Activated naive CD4-positive, alpha-beta T cell treated with anti-CD3 and anti-CD28 coated beads, Interleukin-2, amount 10 ng/mL, durations not matched to agents 7 days and 5 days (primary cell): ENCODE measurements around the gene GPR183.
"Not testable (repeated sequence)": the region's sequence is repeated elsewhere in the genome, so short reads cannot be mapped to it uniquely, and the experiment has no call there.

Experiments
- CTCF ChIA-PET: fragments of 350-600 bp; sonication (Branson Sonifier 250); formaldehyde crosslinking; loops from one replicate; lab custom pipeline; 2021; ENCODE audit warnings: antibody characterized with exemption; lab: Charles Lee
- DNase-seq: peaks from one replicate; pipeline ENCODE4 v3.0.0-alpha.2; 2020
- H3K27ac Mint-ChIP-seq: one replicate; pipeline ENCODE4 v1.8.0; 2021; ENCODE audit warnings: mild to moderate bottlenecking, moderate library complexity, mixed read lengths
- H3K27me3 Mint-ChIP-seq: one replicate; pipeline ENCODE4 v1.8.0; 2021; ENCODE audit warnings: mild to moderate bottlenecking, mixed read lengths
- H3K36me3 Mint-ChIP-seq: one replicate; pipeline ENCODE4 v1.8.0; 2021; ENCODE audit warnings: mixed read lengths
- H3K4me1 Mint-ChIP-seq: one replicate; pipeline ENCODE4 v1.8.0; 2021; ENCODE audit warnings: mixed read lengths
- H3K4me3 Mint-ChIP-seq: one replicate; pipeline ENCODE4 v1.8.0; 2021; ENCODE audit warnings: mild to moderate bottlenecking, moderate library complexity, mixed read lengths
- H3K9me3 Mint-ChIP-seq: one replicate; pipeline ENCODE4 v1.8.0; 2021; ENCODE audit warnings: mixed read lengths

Gene GPR183

GRCh38 chr13:99263126-99263785 is 43.9 kb downstream of the GPR183 start:
- CTCF ChIA-PET, result interaction anchor here (1.0 to 10.4 kb wide), 7 partner anchors 59 to 173 kb away, joined by 3 to 282 read pairs (median 6); partner anchors contain the start of gene UBAC2
- Mint-ChIP-seq H3K4me3 (no peak overlapping the region), H3K4me1 (peaks cover 66% of the 10 kb centered on the region), H3K9me3 (no peaks in the 10 kb centered on the region), H3K36me3 (peaks cover 28% of the 10 kb centered on the region), H3K27ac (no peak overlapping the region), H3K27me3 (no peaks in the 10 kb centered on the region)
- DNase-seq, result no peak

DNA sequence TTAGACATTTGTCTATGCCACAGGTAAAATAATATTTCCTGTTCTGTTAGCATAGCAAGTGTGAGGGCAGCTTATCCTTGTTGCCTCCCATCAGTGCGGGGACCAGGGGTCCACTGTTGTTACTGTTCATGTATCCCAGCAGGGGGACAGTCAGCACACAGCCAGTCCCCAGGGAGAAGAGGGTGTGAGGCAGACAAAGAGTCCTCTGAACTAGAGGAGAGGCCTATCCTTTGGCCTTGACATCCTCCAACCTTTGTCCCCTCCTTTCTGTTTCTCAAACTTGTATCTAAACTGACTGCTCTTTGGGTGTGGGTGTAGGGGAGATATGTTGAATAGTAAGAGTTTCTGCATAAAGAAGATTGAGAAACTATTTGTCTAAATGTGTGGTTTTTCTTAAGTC is 46.1 kb downstream of the GPR183 start:
- DNase-seq, result no peak
- Mint-ChIP-seq H3K4me3 (no peak overlapping the region), H3K27ac (peak overlapping the region; percentile 35), H3K36me3 (peaks cover 33% of the 10 kb centered on the region), H3K27me3 (no peaks in the 10 kb centered on the region), H3K9me3 (no peaks in the 10 kb centered on the region), H3K4me1 (peaks cover 74% of the 10 kb centered on the region)
- CTCF ChIA-PET, result interaction anchor here (0.7 to 2.6 kb wide), 3 partner anchors 8 to 146 kb away, joined by 3 to 11 read pairs (median 9); no protein-coding TSS in a partner anchor

DNA sequence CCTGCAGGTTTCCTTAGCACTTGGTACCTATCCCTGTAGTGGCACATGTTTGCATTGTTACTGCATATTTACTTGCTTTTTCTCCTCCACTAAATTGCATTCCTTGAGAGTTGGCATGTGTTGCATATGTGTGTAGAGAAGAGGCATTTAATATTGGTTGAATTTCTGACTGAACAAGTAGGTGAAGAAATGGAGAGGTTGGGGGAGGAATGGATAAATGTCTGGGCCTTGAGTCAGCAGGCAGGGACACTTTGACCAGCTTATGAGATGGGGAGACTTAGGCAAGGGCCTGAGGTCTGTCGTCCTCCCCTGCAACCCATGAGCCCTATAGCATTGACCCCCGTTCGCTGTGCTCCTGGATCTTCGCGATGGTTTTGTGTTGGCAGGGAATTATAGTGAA is 47.0 kb downstream of the GPR183 start:
- Mint-ChIP-seq H3K4me1 (peaks cover 75% of the 10 kb centered on the region), H3K9me3 (no peaks in the 10 kb centered on the region), H3K27ac (peak overlapping the region; percentile 94), H3K27me3 (no peaks in the 10 kb centered on the region), H3K4me3 (no peak overlapping the region), H3K36me3 (peaks cover 32% of the 10 kb centered on the region)
- DNase-seq, result no peak
- CTCF ChIA-PET, result interaction anchor here (1.1 to 2.6 kb wide), 7 partner anchors 9 to 177 kb away, joined by 3 to 11 read pairs (median 4); partner anchors contain the start of gene UBAC2

GRCh38 chr13:99258946-99259345 is 48.3 kb downstream of the GPR183 start:
- Mint-ChIP-seq H3K27me3 (no peaks in the 10 kb centered on the region), H3K27ac (peak overlapping the region; percentile 94), H3K36me3 (peaks cover 42% of the 10 kb centered on the region), H3K4me1 (peaks cover 74% of the 10 kb centered on the region), H3K4me3 (peak overlapping the region; percentile 83), H3K9me3 (no peaks in the 10 kb centered on the region)
- CTCF ChIA-PET, result interaction anchor here (1.2 to 2.6 kb wide), 6 partner anchors 10 to 82 kb away, joined by 4 to 11 read pairs (median 7); partner anchors contain the start of gene UBAC2
- DNase-seq, result peak; percentile 55

DNA sequence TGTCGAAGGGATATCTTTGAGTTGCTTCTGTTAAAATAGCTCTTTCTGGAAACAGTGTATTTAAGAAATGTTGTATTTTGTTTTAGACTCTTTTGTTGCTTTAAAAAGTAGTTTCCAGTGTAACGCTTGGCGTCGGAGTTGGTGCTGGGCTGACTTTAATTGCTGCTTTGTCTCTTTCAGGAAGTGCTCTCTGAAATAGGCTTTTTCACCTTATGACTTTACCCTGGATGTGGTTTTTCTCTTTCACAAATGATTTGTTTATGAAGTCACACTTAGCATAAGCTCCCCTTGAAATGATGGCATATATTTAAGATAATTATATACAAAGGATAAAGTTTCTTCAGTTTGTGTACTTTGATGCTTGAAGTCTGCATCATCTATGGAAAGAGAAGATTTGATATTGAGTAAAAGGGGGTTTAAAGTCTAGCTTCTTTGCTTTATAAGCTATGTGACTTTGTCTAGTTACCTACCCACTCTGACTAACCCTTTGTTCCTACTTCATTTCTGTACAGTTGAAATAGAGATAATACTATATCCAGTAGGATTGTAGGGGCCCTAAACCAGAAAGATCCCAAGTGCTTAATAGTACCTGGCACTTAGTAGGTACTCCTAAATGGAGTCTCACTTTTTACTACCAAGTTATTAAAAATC is 48.9 kb downstream of the GPR183 start, which contains the start of gene GPR18:
TSS of gene GPR18 (minus strand) at position 170 of the 651 bp plus-strand sequence. CDS start 2,507 bp downstream, outside the sequence.
- CTCF ChIA-PET, result interaction anchor here (0.6 to 1.8 kb wide), 7 partner anchors 10 to 82 kb away, joined by 3 to 10 read pairs (median 3); no protein-coding TSS in a partner anchor
- Mint-ChIP-seq H3K4me1 (peaks cover 72% of the 10 kb centered on the region), H3K4me3 (peak within 1 kb of the TSS; percentile 83), H3K36me3 (peaks cover 47% of the 10 kb centered on the region), H3K27me3 (no peaks in the 10 kb centered on the region), H3K27ac (peak within 1 kb of the TSS; percentile 94), H3K9me3 (no peaks in the 10 kb centered on the region)
- DNase-seq, result peak; percentile 56

DNA sequence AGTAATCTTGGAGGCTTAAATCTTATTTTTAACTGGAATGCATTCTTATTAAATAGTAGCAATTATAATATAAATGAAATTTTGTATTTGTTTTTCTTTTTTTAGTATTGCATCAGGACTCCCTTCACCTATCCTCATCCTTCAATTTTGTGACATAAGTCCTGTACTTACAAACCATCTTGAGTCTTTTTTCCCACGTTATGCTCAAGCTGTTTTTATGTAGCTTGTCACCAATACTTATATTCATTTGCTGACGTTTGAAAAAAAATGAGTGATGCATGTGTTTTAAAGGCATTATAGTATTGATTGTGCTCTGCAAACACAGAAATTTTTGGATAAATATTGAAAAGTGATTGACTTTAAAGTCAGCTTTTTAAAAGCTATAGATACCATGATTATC is 49.9 kb downstream of the GPR183 start:
- Mint-ChIP-seq H3K36me3 (peaks cover 48% of the 10 kb centered on the region), H3K4me3 (peak overlapping the region; percentile 75), H3K27me3 (no peaks in the 10 kb centered on the region), H3K4me1 (peaks cover 71% of the 10 kb centered on the region), H3K9me3 (no peaks in the 10 kb centered on the region), H3K27ac (peak overlapping the region; percentile 79)
- CTCF ChIA-PET, result interaction anchor here (0.7 to 1.8 kb wide), 6 partner anchors 9 to 81 kb away, joined by 3 to 10 read pairs (median 4); partner anchors contain the start of gene UBAC2
- no peak for DNase-seq

DNA sequence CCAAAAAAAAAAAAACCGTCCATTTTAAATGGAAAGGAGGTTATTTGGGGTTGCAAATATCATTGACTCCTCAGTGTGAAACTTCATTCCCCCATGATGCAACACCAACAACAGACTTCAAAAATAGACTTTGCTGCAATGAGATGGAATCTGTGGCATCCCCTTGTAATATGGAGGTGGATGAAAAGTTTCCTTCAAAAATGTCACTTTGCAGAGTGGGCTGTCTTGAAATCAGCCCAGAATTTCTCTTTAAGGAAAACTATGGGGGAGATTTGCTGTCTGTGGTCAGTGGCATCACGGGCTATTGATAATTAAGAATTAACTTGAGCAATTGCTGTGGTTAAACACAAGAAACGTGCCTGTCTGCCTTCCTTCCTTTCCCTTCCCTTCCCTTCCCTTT is 50.5 kb downstream of the GPR183 start:
- H3K36me3 Mint-ChIP-seq, result peaks cover 50% of the 10 kb centered on the region
- no peak for DNase-seq

DNA sequence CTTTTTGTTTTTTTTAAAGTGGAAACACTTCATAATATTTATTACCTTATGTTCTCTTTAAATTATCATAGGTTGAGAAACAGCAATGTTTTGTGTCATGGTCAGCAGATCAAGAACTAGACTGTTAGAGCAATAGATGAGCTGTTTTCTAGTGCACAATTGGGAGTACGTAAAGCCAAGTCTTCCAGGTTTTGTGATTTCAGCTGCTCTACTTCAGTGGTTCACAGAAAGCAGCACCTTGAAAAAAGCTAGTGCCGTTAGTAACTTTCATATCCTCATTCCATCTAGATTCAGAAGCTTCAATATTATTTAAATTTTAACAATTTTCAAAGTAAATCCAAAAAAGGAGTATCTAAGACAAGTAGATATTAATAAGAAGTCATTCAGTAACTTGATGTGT is 50.9 kb downstream of the GPR183 start:
- CTCF ChIA-PET, result interaction anchor here (0.7 to 1.7 kb wide), 9 partner anchors 10 to 451 kb away, joined by 3 to 8 read pairs (median 4); no protein-coding TSS in a partner anchor
- H3K36me3 Mint-ChIP-seq, result peaks cover 52% of the 10 kb centered on the region
- no peaks in the 10 kb centered on the region for H3K9me3 Mint-ChIP-seq
- H3K27ac Mint-ChIP-seq, result peak overlapping the region; percentile 77
- DNase-seq, result no peak
- H3K27me3 Mint-ChIP-seq, result no peaks in the 10 kb centered on the region
- peak overlapping the region; percentile 75 for H3K4me3 Mint-ChIP-seq
- peaks cover 75% of the 10 kb centered on the region for H3K4me1 Mint-ChIP-seq

More for the DNA sequence above, 50.5 kb downstream of the GPR183 start:
- H3K4me3 Mint-ChIP-seq, result peak overlapping the region; percentile 75
- H3K27me3 Mint-ChIP-seq, result no peaks in the 10 kb centered on the region
- H3K9me3 Mint-ChIP-seq, result no peaks in the 10 kb centered on the region
- H3K4me1 Mint-ChIP-seq, result peaks cover 73% of the 10 kb centered on the region
- CTCF ChIA-PET, result interaction anchor here (0.7 to 1.7 kb wide), 5 partner anchors 12 to 452 kb away, joined by 3 to 8 read pairs (median 4); no protein-coding TSS in a partner anchor
- peak overlapping the region; percentile 77 for H3K27ac Mint-ChIP-seq

- H3K9me3 Mint-ChIP-seq, result no peaks in the 10 kb centered on the region
- H3K36me3 Mint-ChIP-seq, result peaks cover 54% of the 10 kb centered on the region
- H3K4me1 Mint-ChIP-seq, result peaks cover 71% of the 10 kb centered on the region
- CTCF ChIA-PET, result interaction anchor here (0.7 to 1.7 kb wide), 9 partner anchors 10 to 182 kb away, joined by 3 to 8 read pairs (median 4); no protein-coding TSS in a partner anchor
- no peak for DNase-seq
- no peak overlapping the region for H3K27ac Mint-ChIP-seq
- no peaks in the 10 kb centered on the region for H3K27me3 Mint-ChIP-seq
- H3K4me3 Mint-ChIP-seq, result peak overlapping the region; percentile 31
Measured at GRCh38 chr13:99255271-99255670, 51.9 kb downstream of the GPR183 start.

DNA sequence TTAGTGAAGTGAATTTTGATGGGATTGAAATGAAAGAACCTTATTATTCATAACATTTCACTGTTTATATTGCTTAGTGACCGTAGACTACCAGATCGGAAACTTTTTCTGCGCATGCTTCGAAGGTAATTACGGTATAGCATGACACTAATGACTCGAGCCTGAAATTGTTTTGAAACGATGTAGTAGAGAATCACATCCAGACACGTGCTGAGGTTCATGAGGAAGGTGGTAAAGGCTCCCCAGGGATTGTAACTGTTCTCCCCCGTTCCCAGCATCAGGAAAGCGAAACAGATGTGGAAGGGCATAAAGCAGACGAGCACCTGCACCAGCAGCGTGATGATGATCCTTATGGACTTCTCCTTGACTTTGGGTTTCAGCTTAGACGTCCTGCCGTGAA is 52.4 kb downstream of the GPR183 start:
- H3K9me3 Mint-ChIP-seq, result no peaks in the 10 kb centered on the region
- H3K27me3 Mint-ChIP-seq, result no peaks in the 10 kb centered on the region
- H3K27ac Mint-ChIP-seq, result no peak overlapping the region
- H3K36me3 Mint-ChIP-seq, result peaks cover 53% of the 10 kb centered on the region
- peaks cover 70% of the 10 kb centered on the region for H3K4me1 Mint-ChIP-seq
- DNase-seq, result no peak
- H3K4me3 Mint-ChIP-seq, result peak overlapping the region; percentile 31
- CTCF ChIA-PET, result interaction anchor here (0.7 to 1.7 kb wide), 5 partner anchors 10 to 182 kb away, joined by 3 to 8 read pairs (median 5); no protein-coding TSS in a partner anchor

DNA sequence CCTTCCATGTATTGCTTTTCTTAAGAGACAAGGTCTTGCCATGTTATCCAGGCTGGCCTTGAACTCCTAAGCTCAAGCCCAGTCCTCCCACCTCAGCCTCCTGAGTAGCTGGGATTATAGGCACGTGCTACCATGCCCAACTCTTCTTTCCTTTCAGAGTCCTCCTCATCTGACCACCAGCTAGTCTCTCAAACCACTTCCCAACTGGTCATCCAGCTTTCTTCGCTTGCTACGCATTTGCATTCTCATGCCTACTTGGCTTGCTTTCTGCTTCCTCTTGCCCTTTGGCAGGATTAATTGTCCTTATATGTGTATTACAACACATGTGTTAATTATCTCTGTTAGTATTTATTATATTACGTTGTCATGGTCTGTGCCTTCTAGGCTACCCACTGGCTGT is 55.3 kb downstream of the GPR183 start:
- Mint-ChIP-seq H3K27ac (no peak overlapping the region), H3K36me3 (peaks cover 67% of the 10 kb centered on the region), H3K4me1 (peaks cover 53% of the 10 kb centered on the region), H3K4me3 (no peak overlapping the region), H3K9me3 (no peaks in the 10 kb centered on the region), H3K27me3 (no peaks in the 10 kb centered on the region)
- DNase-seq, result no peak
- CTCF ChIA-PET, result interaction anchor here (1.5 to 1.6 kb wide), 2 partner anchors 13 to 50 kb away, joined by 3 to 4 read pairs; no protein-coding TSS in a partner anchor

DNA sequence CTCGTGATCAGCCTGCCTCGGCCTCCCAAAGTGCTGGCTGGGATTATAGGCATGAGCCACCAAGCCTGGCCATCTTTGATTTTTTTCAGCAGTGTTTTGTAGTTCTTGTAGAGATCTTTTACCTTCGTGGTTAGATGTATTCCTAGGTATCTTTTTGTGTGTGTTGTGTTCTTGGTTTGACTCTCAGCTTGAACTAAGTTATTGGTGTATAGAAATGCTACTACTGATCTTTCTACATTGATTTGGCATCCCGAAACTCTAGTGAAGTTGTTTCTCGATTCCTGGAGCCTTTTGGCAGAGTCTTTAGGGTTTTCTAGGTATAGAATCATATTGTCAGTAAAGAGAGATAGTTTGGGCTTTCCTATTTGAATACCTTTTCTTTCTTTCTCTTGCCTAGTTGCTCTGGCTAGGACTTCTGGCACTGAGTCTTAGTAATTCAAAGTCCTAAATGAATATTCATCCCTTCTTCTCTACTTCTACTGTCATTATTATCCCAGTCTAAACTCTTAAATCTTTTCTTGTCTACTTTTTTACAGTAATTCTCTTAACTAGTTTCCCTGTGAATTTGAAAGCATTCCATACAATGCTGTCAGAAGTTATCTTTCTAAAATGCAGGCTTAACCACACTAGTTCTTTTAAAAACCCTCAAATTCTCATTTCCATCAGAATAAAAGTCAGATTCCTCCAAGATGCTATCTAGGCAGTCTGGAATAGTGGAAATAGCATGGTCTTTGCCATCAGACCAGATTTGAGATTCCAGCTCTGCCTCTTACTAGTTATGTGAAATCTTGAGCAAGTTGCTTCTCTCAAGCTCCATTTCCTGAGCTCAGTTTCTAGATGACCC is 56.0 kb downstream of the GPR183 start:
- DNase-seq, result no peak
- peaks cover 67% of the 10 kb centered on the region for H3K36me3 Mint-ChIP-seq
- no peaks in the 10 kb centered on the region for H3K9me3 Mint-ChIP-seq
- H3K4me1 Mint-ChIP-seq, result peaks cover 48% of the 10 kb centered on the region
- CTCF ChIA-PET, result interaction anchor here (1.6 kb wide), 1 partner anchor 49 kb away, joined by 4 read pairs; no protein-coding TSS in a partner anchor
- H3K27ac Mint-ChIP-seq, result no peak overlapping the region
- no peak overlapping the region for H3K4me3 Mint-ChIP-seq
- H3K27me3 Mint-ChIP-seq, result no peaks in the 10 kb centered on the region

- H3K27me3 Mint-ChIP-seq, H3K4me3 Mint-ChIP-seq, H3K9me3 Mint-ChIP-seq, DNase-seq, CTCF ChIA-PET, H3K27ac Mint-ChIP-seq: not testable (repeated sequence)
- peaks cover 32% of the 10 kb centered on the region for H3K4me1 Mint-ChIP-seq
- H3K36me3 Mint-ChIP-seq, result peaks cover 63% of the 10 kb centered on the region
Measured at GRCh38 chr13:99249606-99250005, 57.6 kb downstream of the GPR183 start.
